SK-N-SH treated with all-trans-retinoic acid at 6 μM for 48 hours (cell line): ENCODE measurements around the gene PSTPIP2.

Source experiments
- ESRRG ChIP-seq: fragments of 250-450 bp; sonication (Bioruptor Pico); IDR thresholded peaks from 2 replicates; pipeline ENCODE4 v1.6.1; 2021; ENCODE audit warnings: mild to moderate bottlenecking
- OSR1 ChIP-seq: fragments of 250-450 bp; sonication (Bioruptor Pico); IDR thresholded peaks from 2 replicates; pipeline ENCODE4 v1.8.0; 2022; ENCODE audit warnings: moderate library complexity, mild to moderate bottlenecking, inconsistent platforms
- ZFP3 ChIP-seq: fragments of 250-450 bp; sonication (Bioruptor Pico); IDR thresholded peaks from 2 replicates; pipeline ENCODE4 v1.5.0; 2020; ENCODE audit warnings: mild to moderate bottlenecking, moderate library complexity
- ZFP30 ChIP-seq: fragments of 450-650 bp; formaldehyde crosslinking; IDR thresholded peaks from 2 replicates; pipeline ENCODE4 v1.5.0; 2022; ENCODE audit warnings: mild to moderate bottlenecking, moderate library complexity

DNA sequence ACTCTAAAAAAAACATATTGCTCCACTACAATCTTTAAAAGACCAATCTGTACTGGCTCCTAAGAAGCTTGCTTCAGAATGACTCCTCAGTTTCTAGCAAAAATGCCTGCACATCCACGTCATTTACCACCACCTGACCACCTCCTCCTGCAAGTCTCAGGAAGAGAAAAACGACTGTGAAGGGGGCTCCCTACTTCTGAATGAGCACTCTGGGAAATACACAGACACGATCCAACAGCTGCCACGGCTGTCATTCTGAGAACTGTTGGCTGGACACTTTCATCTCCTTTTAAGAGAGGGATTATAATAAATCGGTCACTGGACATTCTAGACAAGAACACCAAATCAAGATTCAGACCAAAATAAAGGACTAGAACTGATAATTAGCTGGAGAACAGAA lies 126.4 kb downstream of the PSTPIP2 start:
- no peak for TF ChIP-seq ESRRG (CRISPR knock-in tag)
- TF ChIP-seq ZFP3 (CRISPR knock-in tag): no peak
- no peak for TF ChIP-seq ZFP30 (CRISPR knock-in tag)
- TF ChIP-seq OSR1: no peak
